CD14-positive monocyte (primary cell): ENCODE data around the gene FBXL13. TPM values are rescaled to one million over a fixed set of nuclear protein-coding genes. Genes with fewer than 3 reads are reported as not detected.

Source experiments
- DNase-seq, 3 donors: peaks; one replicate each; pipeline ENCODE4 v3.0.0-alpha.2; 2011 to 2022
- H2AFZ ChIP-seq: 2 replicates; pipeline ENCODE4 v1.6.0; 2012; ENCODE audit warnings: mild to moderate bottlenecking, low read depth, low read length, inconsistent platforms; ENCODE audit not compliant: insufficient read depth, poor library complexity, severe bottlenecking
- H3K27ac ChIP-seq, 2 donors: 1 replicate in 1 of 2; 2 replicates in 1 of 2; pipeline ENCODE4 v1.5.1; 2012 to 2013; ENCODE audit warnings: low read length in 2 of 2, control low read depth in 1 of 2, inconsistent platforms in 1 of 2, low read depth in 1 of 2, mild to moderate bottlenecking in 1 of 2
- H3K27me3 ChIP-seq, 2 donors: one replicate each; pipeline versions ENCODE4 v1.6.0 to v1.6.1; 2011 to 2013; ENCODE audit warnings: low read length in 2 of 2; ENCODE audit not compliant: control insufficient read depth in 2 of 2, insufficient read depth in 2 of 2
- H3K36me3 ChIP-seq, 2 donors: replicated peaks in 1 of 2; 1 replicate in 1 of 2; 2 replicates in 1 of 2; pipeline versions ENCODE4 v1.5.1 to v1.6.1; 2012 to 2013; ENCODE audit warnings: low read length in 2 of 2, control low read depth in 1 of 2, inconsistent platforms in 1 of 2, mild to moderate bottlenecking in 1 of 2; ENCODE audit not compliant: insufficient read depth in 2 of 2, control insufficient read depth in 1 of 2
- H3K4me1 ChIP-seq, 2 donors: 1 replicate in 1 of 2; 2 replicates in 1 of 2; pipeline versions ENCODE4 v1.5.1 to v1.6.1; 2012 to 2013; ENCODE audit warnings: low read length in 2 of 2, control low read depth in 1 of 2, inconsistent platforms in 1 of 2, mild to moderate bottlenecking in 1 of 2, moderate library complexity in 1 of 2; ENCODE audit not compliant: insufficient read depth in 2 of 2, control insufficient read depth in 1 of 2
- H3K4me2 ChIP-seq: replicated peaks from 2 replicates; pipeline ENCODE3; 2012; ENCODE audit warnings: low read length, moderate library complexity, mild to moderate bottlenecking; ENCODE audit not compliant: poor library complexity, severe bottlenecking; ENCODE audit errors: extremely low read depth
- H3K4me3 ChIP-seq, 3 experiments: fragments of 200-600 bp in 1 of 3; sonication (generic) in 1 of 3; replicated peaks in 1 of 3; 1 replicate in 2 of 3; 2 replicates in 1 of 3; pipeline ENCODE4 v1.5.1; 2011 to 2013; ENCODE audit warnings: low read length in 3 of 3, mild to moderate bottlenecking in 3 of 3, control low read depth in 2 of 3, low read depth in 2 of 3, inconsistent platforms in 1 of 3, moderate library complexity in 1 of 3
- H3K79me2 ChIP-seq: 2 replicates; pipeline ENCODE4 v1.6.0; 2012; ENCODE audit warnings: mild to moderate bottlenecking, control low read depth, inconsistent platforms, low read length, moderate library complexity; ENCODE audit not compliant: insufficient read depth
- H3K9ac ChIP-seq: 2 replicates; pipeline ENCODE4 v1.6.0; 2017; ENCODE audit warnings: low read length, mild to moderate bottlenecking; ENCODE audit not compliant: insufficient read depth, poor library complexity, severe bottlenecking
- H3K9me3 ChIP-seq, 2 donors: replicated peaks in 1 of 2; 1 replicate in 1 of 2; 2 replicates in 1 of 2; pipeline versions ENCODE4 v1.5.1 to v1.6.1; 2012 to 2013; ENCODE audit warnings: low read length in 2 of 2, control low read depth in 1 of 2; ENCODE audit not compliant: control insufficient read depth in 1 of 2, insufficient read depth in 1 of 2
- H4K20me1 ChIP-seq: 2 replicates; pipeline ENCODE4 v1.6.0; 2012; ENCODE audit warnings: mild to moderate bottlenecking, low read length, control low read depth, moderate library complexity; ENCODE audit not compliant: insufficient read depth
- H3K27ac Mint-ChIP-seq, 7 donors: one replicate each; pipeline ENCODE4 v1.8.0; 2020; ENCODE audit warnings: mild to moderate bottlenecking in 7 of 7, mixed read lengths in 7 of 7, moderate library complexity in 6 of 7, inconsistent platforms in 2 of 7
- H3K27me3 Mint-ChIP-seq, 3 donors: one replicate each; pipeline ENCODE4 v1.8.0; 2021 to 2022; ENCODE audit warnings: low read depth in 3 of 3, mild to moderate bottlenecking in 3 of 3, mixed read lengths in 3 of 3, moderate library complexity in 3 of 3, inconsistent platforms in 1 of 3
- H3K36me3 Mint-ChIP-seq, 2 donors: one replicate each; pipeline ENCODE4 v1.8.0; 2020; ENCODE audit warnings: mixed read lengths in 2 of 2, inconsistent platforms in 1 of 2, mild to moderate bottlenecking in 1 of 2
- H3K4me1 Mint-ChIP-seq: one replicate; pipeline ENCODE4 v1.8.0; 2020; ENCODE audit warnings: mild to moderate bottlenecking, mixed read lengths
- H3K4me3 Mint-ChIP-seq, 2 donors: one replicate each; pipeline ENCODE4 v1.8.0; 2020; ENCODE audit warnings: mild to moderate bottlenecking in 2 of 2, mixed read lengths in 2 of 2, moderate library complexity in 1 of 2
- H3K9me3 Mint-ChIP-seq, 7 donors: one replicate each; pipeline ENCODE4 v1.8.0; 2020 to 2022; ENCODE audit warnings: mixed read lengths in 7 of 7, mild to moderate bottlenecking in 6 of 7, moderate library complexity in 6 of 7, inconsistent platforms in 2 of 7
- WGBS: methylation state at CpG from one replicate; pipeline ENCODE4 v1.1.5; 2013; ENCODE audit warnings: missing lambda C conversion rate; ENCODE audit not compliant: insufficient coverage; 5-methylcytosine and 5-hydroxymethylcytosine counted together
- intact Hi-C, 2 donors: fragments of 100-400 bp; cut with micrococcal nuclease; formaldehyde crosslinking; loops; one replicate each; pipeline versions ENCODE4 v1.15.0 to v1.15.1; 2023
- polyA plus RNA-seq, 3 donors: library from polyadenylated mRNA; depleted of rRNA in 1 of 3; unstranded in 2 of 3; stranded (reverse) in 1 of 3; fragments of 300-500 nt in 2 of 3; fragments of >200 nt in 1 of 3; fragmentation: Illumina TruSeq in 2 of 3; gene quantifications; 1 replicate in 2 of 3; 2 replicates in 1 of 3; pipeline ENCODE4 v1.2.3, GENCODE V29; 2012 to 2021
- TF ChIP-seq, protein P1 (sequence below): fragments of 200-600 bp; IDR thresholded peaks from one replicate; pipeline ENCODE4 v1.8.0; 2022; ENCODE audit warnings: antibody characterized with exemption, mild to moderate bottlenecking

Gene FBXL13
- polyA plus RNA-seq, 3 donors, result 0.05 TPM; not detected in 2

DNA sequence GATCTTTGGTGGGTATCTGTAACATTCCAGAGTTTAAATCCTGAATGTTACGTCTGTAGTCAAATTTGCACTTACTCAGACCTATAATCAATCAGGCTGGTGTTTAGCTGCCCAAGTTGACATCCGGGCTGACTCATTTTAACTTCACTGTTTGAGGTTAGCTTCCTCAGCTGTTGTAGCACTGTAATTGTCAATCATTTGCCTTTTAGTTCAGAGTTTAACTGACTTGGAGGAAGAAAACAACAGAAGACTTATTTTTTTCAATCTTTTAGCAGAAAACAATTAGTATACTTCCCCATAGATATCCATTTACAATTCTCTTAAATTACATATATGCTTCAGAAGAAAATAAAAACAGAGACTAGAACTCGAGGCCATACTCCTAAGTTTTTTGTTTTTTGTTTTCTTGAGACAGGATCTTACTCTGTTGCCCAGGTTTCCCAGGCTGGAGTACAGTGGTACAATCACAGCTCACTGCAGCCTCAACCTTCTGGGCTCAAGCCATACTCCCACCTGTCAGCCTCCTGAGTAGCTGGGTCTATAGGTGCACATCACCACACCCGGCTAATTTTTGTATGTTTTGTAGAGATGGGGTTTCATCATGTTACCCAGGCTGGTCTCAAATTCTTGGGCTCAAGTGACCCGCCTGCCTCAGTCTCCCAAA lies 200.3 kb downstream of the FBXL13 start:
- no peaks in the 10 kb centered on the region for H4K20me1 ChIP-seq
- H3K9ac ChIP-seq, result no peak overlapping the region
- TF ChIP-seq, protein P1, sequence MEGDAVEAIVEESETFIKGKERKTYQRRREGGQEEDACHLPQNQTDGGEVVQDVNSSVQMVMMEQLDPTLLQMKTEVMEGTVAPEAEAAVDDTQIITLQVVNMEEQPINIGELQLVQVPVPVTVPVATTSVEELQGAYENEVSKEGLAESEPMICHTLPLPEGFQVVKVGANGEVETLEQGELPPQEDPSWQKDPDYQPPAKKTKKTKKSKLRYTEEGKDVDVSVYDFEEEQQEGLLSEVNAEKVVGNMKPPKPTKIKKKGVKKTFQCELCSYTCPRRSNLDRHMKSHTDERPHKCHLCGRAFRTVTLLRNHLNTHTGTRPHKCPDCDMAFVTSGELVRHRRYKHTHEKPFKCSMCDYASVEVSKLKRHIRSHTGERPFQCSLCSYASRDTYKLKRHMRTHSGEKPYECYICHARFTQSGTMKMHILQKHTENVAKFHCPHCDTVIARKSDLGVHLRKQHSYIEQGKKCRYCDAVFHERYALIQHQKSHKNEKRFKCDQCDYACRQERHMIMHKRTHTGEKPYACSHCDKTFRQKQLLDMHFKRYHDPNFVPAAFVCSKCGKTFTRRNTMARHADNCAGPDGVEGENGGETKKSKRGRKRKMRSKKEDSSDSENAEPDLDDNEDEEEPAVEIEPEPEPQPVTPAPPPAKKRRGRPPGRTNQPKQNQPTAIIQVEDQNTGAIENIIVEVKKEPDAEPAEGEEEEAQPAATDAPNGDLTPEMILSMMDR, result no peak
- peaks cover 0 to 2% (median 0%) of the 10 kb centered on the region in 3 donors for H3K27me3 Mint-ChIP-seq
- no peaks in the 10 kb centered on the region for H3K27me3 ChIP-seq
- H2AFZ ChIP-seq, result no peak overlapping the region
- H3K36me3 Mint-ChIP-seq, result peaks cover 0 to 4% of the 10 kb centered on the region in 2 donors
- H3K9me3 Mint-ChIP-seq, result peaks cover 0 to 3% (median 0%) of the 10 kb centered on the region in 7 donors
- peak in 1 of 3 donors; percentile 41 for DNase-seq
- H3K9me3 ChIP-seq, result no peaks in the 10 kb centered on the region
- intact Hi-C loops, result no loop called here
- no peak overlapping the region for H3K4me3 Mint-ChIP-seq
- H3K4me3 ChIP-seq, result no peak overlapping the region
- H3K4me1 ChIP-seq, result peaks cover 2 to 5% of the 10 kb centered on the region in 2 donors
- H3K79me2 ChIP-seq, result no peaks in the 10 kb centered on the region
- WGBS, result 80% methylated on average over 1 of the region's 5 CpGs
- no peak overlapping the region for H3K27ac Mint-ChIP-seq
- H3K36me3 ChIP-seq, result no peaks in the 10 kb centered on the region
- H3K27ac ChIP-seq, result no peak overlapping the region
- peaks cover 15% of the 10 kb centered on the region for H3K4me1 Mint-ChIP-seq
- no peak overlapping the region for H3K4me2 ChIP-seq

DNA sequence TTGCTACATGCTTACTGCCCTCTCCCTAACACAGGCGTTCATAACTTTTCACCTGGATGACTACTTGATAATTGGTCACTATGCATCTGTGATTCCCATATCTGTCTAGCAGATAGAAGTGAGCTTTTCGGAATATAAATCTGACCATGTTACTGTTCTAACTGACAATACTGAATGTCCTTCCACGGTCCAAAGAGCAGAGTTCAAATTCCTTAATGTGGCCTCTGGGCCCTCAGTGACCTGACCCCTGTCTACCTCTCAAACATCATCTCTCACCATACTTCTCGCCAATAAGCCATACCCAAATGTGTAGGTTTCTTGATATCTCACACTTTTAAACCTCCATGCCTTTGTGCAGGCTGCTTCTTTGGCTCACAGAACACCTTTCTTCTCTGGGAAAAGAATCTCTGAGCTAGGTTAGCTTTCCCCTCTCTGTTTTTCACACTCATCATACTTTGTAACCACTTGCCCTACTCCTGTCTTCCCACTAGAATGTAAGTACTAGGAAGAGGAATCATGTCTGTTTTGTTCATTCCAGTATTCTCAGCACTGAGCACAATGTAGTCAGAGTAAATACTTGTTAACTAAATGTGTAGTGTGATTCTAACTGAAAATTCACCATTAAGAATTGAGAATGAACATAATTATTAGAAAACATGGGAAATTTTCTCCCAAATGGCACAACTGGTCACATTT lies 201.0 kb downstream of the FBXL13 start:
- Mint-ChIP-seq H3K36me3 (peaks cover 0 to 4% of the 10 kb centered on the region in 2 donors), H3K4me3 (no peak overlapping the region), H3K4me1 (peaks cover 15% of the 10 kb centered on the region), H3K27ac (peak overlapping the region in 1 of 7 donors; percentile 46), H3K9me3 (peaks cover 0 to 3% (median 0%) of the 10 kb centered on the region in 7 donors), H3K27me3 (no peaks in the 10 kb centered on the region)
- H3K36me3 ChIP-seq, result no peaks in the 10 kb centered on the region
- H3K9me3 ChIP-seq, result no peaks in the 10 kb centered on the region
- peaks cover 2 to 5% of the 10 kb centered on the region in 2 donors for H3K4me1 ChIP-seq
- H3K79me2 ChIP-seq, result no peaks in the 10 kb centered on the region
- intact Hi-C loops, result no loop called here
- H2AFZ ChIP-seq, result no peak overlapping the region
- H3K27ac ChIP-seq, result no peak overlapping the region
- no peak overlapping the region for H3K4me2 ChIP-seq
- no peaks in the 10 kb centered on the region for H4K20me1 ChIP-seq
- 100% methylated on average over 3 of the region's 4 CpGs for WGBS
- no peaks in the 10 kb centered on the region for H3K27me3 ChIP-seq
- TF ChIP-seq, protein P1, result no peak
- H3K4me3 ChIP-seq, result no peak overlapping the region
- no peak overlapping the region for H3K9ac ChIP-seq
- DNase-seq, result no peak
